NCI-H2029 treated with DMSO at 0.1 percent for 48 hours (cell line): ENCODE measurements around the gene PTPRN2.
"Not testable (repeated sequence)": the region's sequence is repeated elsewhere in the genome, so short reads cannot be mapped to it uniquely, and the experiment has no call there.

Source experiments
- DNase-seq: peaks from one replicate; lab custom pipeline; 2025; lab: John Stamatoyannopoulos, UW

PTPRN2 gene

GRCh38 chr7:158443688-158444483 lies 143.7 kb downstream of the PTPRN2 start:
- no peak for DNase-seq

DNA sequence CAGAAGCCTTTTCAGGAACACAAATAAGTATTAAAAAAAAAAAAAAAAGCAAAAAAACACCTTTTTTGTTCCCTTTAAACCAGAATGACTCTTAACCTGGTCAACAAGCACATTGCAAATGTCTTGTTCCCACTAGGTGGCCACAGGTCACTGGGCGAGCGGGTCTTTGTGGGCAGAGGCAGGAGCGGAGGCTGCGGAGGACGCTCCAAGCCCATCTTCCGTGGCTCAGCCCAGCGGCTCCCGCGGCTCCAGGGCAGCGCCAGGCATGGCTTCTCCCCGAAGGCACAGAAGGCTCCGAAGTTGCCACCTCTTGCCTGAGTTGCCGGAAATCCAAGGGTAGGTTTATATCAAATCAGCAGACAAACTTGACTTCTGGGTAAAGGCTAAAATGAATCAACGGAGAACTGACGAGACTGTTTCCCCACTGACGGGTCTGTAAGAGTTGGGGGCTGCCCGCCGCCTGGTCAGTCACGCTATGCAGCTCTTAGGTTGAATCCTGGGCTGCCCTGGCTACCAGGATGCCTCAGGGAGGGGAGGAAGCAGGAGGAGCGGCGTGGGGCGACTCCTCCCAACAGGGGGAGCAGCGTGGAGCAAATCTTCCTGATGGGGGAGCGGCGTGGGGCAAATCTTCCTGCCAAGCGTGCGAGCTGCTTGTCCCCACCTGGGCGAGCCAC lies 144.5 kb downstream of the PTPRN2 start:
- DNase-seq = no peak

GRCh38 chr7:158442260-158442659 lies 145.4 kb downstream of the PTPRN2 start:
- no peak for DNase-seq

DNA sequence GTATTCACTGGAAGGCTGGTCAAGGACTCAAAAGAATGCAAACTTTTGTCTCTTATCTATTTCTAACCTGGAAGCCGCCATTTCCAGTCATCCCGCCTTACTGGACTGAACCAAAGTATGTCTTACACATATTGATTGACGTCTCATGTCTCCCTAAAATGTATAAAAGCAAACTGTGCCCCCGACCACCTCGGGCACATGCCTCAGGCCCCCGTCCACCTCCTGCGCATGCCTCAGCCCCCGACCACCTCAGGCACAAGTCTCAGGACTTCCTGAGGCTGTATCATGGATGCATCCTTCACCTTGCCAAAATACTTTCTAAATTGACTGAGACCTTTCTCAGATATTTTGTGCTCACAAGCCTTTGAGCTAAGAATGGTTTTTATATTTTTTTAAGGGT lies 148.6 kb downstream of the PTPRN2 start:
- no peak for DNase-seq

DNA sequence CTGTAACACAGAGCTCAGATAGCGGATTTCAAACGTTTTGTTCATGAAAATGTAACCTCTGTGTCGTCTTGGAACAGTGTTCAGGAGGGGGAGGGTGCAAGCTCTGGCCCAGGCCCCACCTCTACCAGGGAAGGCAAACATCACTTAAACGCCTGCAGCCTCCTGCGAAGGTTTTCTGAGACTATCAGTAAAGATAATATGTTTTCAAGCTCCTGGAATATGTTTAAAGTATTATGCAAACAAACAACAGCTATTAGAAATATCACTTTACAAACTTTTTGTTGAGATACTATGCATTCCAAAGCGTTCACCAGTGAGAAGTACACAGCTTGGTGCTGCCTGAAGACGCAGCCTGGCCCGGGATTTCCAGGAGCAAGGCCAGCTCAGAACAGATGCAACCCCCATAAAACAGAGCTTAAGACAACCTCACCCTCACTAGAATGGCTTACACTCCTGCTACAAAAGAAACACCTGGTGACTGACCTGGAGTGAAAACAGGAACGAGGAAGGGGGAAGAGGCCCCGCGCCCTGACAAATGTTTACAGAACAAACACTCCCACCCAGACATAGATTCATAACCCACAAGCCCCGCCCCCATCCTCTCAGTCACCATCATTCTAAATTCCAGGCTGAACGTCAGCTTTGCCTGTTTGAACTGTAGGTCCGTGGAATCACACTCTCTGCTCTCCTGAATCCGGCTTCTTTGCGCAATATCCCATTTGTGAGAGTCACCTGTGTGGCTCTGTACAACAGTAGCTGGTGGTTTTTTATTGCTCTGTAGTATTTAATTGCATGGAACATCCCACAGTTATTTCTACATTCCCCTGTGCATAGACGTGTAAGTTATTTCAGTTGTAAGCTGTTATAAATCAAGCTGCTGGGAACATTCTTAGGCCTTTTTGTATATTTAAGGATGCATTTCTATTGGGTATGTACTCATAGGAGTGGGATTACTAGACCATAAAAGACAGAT lies 155.0 kb downstream of the PTPRN2 start:
- DNase-seq = peak; percentile 98

GRCh38 chr7:158431941-158432347 lies 155.7 kb downstream of the PTPRN2 start:
- DNase-seq = no peak

- DNase-seq = no peak
Observed at GRCh38 chr7:158431055-158431940, 156.3 kb downstream of the PTPRN2 start.

DNA sequence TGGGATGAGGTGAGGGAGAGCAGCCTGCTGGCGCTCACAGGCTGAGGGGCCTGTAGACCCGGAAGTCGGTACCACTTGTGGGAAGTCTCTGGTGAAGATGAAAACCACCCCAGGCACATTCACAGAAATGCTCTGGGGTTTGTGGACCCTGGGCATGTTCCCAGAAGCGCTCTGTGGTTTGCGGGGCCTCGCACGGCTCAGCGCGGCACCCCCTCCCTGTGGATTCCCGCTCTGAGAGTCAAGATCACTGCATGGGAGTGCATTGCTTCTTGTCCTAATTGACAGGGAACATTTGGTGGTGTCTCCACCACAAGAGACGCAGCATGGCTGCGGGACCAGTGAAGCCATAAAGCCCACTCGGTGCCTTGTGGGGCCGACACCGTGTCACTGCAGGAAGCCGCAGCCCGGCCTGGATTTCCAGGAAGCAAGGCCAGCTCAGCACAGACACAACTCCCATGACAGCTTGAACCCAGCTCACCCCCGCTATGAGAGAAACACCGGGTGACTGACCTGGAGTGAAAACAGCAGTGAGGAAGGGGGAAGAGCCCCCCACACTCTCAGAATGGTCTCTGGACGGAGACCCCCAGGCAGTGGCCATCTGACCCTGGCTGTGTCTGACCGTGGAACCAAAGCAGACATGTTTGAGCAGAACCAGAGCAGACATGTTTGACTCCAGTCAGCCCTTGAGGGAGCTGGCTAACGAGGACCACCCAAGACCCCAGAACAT lies 157.2 kb downstream of the PTPRN2 start:
- DNase-seq = no peak

DNA sequence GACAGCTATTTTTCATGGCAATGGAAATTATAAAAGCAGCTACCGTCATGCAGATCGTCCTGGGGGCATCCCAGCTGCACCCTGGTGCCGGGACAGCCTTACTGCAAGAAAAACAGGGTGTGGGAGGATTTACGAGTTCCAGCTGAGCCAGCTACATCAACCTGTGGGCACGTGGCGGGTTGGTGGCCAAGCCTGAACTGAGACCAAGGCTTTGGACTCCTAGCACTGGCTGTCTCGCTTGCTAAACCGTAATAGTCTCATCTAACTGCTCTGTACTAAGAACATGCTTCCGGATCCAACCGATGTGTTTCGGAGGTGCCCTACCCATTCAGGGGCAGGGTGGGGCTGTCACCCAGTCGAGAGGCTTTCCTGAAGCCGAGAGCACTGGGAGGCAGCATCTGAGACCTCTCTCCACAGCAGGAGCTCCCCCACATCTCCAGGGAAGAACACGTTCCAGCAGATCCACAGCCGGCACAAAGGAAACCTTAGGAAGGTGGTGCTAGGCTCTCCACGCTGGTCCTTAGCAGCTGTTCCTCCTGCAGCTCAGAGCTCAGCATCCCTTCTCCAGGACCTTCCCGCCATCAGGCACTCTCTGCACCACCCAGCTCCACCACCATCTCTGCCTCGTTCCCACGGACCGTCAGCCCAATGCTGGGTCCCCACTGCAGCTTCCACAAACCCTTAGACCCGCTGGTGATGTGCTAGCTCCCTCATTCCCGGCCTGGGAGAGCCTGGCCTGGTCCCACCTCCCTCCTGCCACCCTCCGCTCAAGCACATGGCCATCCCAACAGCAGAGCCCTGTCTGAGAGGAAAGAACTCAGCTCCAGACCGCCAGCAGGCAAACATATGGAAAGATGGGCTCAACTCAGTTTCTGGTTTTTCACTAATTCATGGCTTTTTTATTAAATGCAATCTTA lies 158.5 kb downstream of the PTPRN2 start:
- no peak for DNase-seq

GRCh38 chr7:158428131-158428836 lies 159.3 kb downstream of the PTPRN2 start:
- no peak for DNase-seq

DNA sequence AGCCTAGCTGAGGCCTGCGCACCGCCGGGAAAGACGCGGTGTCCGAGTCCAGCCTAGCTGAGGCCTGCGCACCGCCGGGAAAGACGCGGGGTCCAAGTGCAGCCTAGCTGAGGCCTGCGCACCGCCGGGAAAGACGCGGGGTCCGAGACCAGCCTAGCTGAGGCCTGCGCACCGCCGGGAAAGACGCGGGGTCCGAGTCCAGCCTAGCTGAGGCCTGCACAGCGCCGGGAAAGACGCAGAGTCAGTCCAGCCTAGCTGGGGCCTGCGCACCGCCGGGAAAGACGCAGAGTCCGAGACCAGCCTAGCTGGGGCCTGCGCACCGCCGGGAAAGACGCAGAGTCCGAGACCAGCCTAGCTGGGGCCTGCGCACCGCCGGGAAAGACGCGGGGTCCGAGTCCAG lies 161.9 kb downstream of the PTPRN2 start:
- not testable (repeated sequence) for DNase-seq

DNA sequence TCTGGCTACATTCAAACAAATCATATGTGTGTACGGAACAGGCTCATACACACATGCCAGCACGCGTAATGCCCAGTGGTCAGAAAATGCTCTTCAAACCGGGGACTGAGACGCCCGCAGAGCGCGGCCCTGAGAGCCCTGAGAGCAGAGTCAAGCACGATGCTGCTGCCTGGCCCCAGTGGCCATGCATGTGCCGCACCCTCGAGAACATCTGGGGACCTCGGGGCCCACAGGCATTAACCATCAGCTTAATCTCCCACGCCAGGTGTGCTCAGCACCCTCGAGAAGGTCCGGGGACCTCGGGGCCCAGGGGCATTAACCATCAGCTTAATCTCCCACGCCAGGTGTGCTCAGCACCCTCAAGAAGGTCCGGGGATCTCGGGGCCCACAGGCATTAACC lies 163.1 kb downstream of the PTPRN2 start:
- DNase-seq = no peak

- no peak for DNase-seq
Observed at GRCh38 chr7:158424011-158424410, 163.6 kb downstream of the PTPRN2 start.

GRCh38 chr7:158422887-158423560 lies 164.6 kb downstream of the PTPRN2 start:
- DNase-seq = no peak

DNA sequence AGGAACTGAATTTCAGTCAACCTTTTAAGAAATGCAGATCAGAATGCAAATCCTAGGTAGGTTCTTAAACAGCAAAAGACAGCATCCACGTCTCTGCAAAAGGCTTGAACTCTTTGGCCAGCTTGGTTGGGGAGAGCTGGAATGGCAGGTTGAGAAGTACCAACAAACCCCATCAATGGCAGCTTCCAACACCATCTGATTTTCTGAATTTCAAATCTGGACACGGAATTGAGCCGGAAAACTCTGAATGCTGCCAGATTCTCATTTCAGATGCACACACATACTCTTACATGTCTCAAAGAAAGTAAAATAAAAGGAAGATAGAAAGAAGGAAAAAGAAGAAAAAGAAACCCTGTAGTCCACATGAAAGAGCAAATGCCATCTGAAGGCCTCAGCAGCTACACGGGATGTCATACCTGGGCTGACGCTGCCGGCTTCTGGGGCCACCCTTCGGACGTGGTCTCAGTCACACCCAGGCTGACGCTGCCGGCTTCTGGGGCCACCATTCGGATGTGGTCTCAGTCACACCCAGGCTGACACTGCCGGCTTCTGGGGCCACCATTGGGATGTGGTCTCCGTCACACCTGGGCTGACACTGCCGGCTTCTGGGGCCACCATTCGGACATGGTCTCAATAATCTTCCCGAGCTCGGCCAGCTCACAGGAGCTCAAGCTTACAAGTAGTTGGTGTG lies 165.3 kb downstream of the PTPRN2 start:
- no peak for DNase-seq

GRCh38 chr7:158421361-158421760 lies 166.3 kb downstream of the PTPRN2 start:
- DNase-seq = no peak

DNA sequence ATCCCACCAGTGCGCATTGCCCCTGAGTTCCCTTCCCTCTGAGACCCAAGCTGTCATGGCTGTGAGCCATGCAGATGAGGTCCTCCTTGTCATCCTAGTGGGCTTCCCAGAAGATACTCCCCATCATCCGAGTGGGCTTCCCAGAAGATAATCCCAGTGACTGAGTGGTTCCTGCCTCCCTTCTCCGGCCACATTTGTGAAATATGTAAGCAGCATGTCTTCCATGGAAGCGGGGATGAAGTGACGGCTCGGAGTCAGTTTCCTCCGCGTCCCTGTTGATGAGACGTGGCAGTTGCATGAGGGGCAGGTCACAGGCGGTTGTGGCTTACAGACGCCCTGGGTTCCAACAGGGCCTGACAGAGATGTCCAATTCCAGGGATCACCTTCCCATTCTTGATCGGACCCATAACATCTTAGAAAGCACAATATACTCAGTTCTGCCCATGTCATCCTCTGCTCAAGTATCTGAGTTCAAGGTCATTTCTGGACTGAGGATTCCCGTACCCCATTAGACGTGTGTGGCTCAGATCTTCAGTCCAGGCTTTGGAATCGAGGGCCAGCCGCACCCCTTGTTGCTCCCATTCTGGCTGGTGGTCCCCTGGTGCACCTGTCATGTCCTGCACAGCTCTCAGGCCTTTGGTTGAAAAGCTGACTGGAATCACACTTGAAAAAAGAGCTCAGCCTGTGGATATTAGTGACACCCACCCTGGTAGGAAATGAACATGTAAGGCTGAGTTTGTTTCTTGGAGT lies 166.9 kb downstream of the PTPRN2 start:
- no peak for DNase-seq
